IMR-90 (cell line): ENCODE data around the gene VPS13C. TPM values are rescaled to one million over a fixed set of nuclear protein-coding genes. Genes with fewer than 3 reads are reported as not detected.

Experiments
- ATAC-seq: fragments of 200-7000 bp; cut with Tn5 transposase; 2 replicates; pipeline ENCODE4 v1.9.1; 2020; ENCODE audit warnings: low read depth, mild to moderate bottlenecking, moderate library complexity
- BruUV-seq: library from RNA; stranded (reverse); fragments of 400-500 nt; replicated peaks from 2 replicates; lab custom pipeline; 2021; lab: Mats Ljungman, UMichigan
- CTCF ChIA-PET: fragments of 300-600 bp; formaldehyde crosslinking; extraction: SDS; loops from one replicate; lab custom pipeline; 2021; ENCODE audit warnings: antibody characterized with exemption; lab: Yijun Ruan, JAX
- POLR2A ChIA-PET: fragments of 300-600 bp; sonication (Branson Sonifier 250); formaldehyde crosslinking; loops from one replicate; lab custom pipeline; 2022; ENCODE audit warnings: antibody characterized with exemption; ENCODE audit not compliant: unreplicated experiment; lab: Charles Lee
- DNase-seq: peaks from one replicate; pipeline ENCODE4 v3.0.0; 2013
- H2AFZ ChIP-seq: replicated peaks from 2 replicates; pipeline ENCODE3; 2013; ENCODE audit warnings: low read length, mild to moderate bottlenecking; ENCODE audit not compliant: poor library complexity
- H2AK5ac ChIP-seq: 2 replicates; pipeline ENCODE4 v1.6.1; 2013; ENCODE audit warnings: low read depth, low read length, inconsistent platforms
- H2AK9ac ChIP-seq: replicated peaks from 2 replicates; pipeline ENCODE3; 2013; ENCODE audit warnings: mild to moderate bottlenecking, low read depth, low read length, moderate library complexity; ENCODE audit not compliant: poor library complexity
- H2BK120ac ChIP-seq: 2 replicates; pipeline ENCODE4 v1.6.1; 2013; ENCODE audit warnings: low read depth, low read length, inconsistent platforms
- H2BK15ac ChIP-seq: 3 replicates; pipeline ENCODE4 v1.6.1; 2013; ENCODE audit warnings: low read depth, low read length, inconsistent platforms
- H2BK20ac ChIP-seq: 2 replicates; pipeline ENCODE4 v1.6.1; 2013; ENCODE audit warnings: low read depth, mild to moderate bottlenecking, inconsistent platforms, low read length, moderate library complexity
- H2BK5ac ChIP-seq: 2 replicates; pipeline ENCODE4 v1.6.1; 2013; ENCODE audit warnings: mild to moderate bottlenecking, low read depth, low read length, inconsistent platforms; ENCODE audit not compliant: poor library complexity, severe bottlenecking
- H3K14ac ChIP-seq: replicated peaks from 2 replicates; pipeline ENCODE4 v1.6.1; 2013; ENCODE audit warnings: low read depth, low read length, inconsistent platforms
- H3K18ac ChIP-seq: 2 replicates; pipeline ENCODE4 v1.6.1; 2013; ENCODE audit warnings: low read depth, low read length, control low read depth
- H3K23ac ChIP-seq: 2 replicates; pipeline ENCODE4 v1.6.1; 2013; ENCODE audit warnings: low read depth, low read length, inconsistent platforms
- H3K27ac ChIP-seq: 2 replicates; pipeline ENCODE4 v1.5.1; 2013; ENCODE audit warnings: mild to moderate bottlenecking, control low read depth, low read length; ENCODE audit not compliant: insufficient read depth
- H3K27me3 ChIP-seq: 2 replicates; pipeline ENCODE4 v1.6.1; 2013; ENCODE audit warnings: low read length; ENCODE audit not compliant: control insufficient read depth, insufficient read depth
- H3K36me3 ChIP-seq: 2 replicates; pipeline ENCODE4 v1.6.1; 2013; ENCODE audit warnings: low read length, mixed read lengths; ENCODE audit not compliant: control insufficient read depth, insufficient read depth
- H3K4ac ChIP-seq: 2 replicates; pipeline ENCODE4 v1.6.1; 2013; ENCODE audit warnings: low read depth, low read length, inconsistent platforms
- H3K4me1 ChIP-seq: 2 replicates; pipeline ENCODE4 v1.6.1; 2013; ENCODE audit warnings: low read length, mixed read lengths; ENCODE audit not compliant: control insufficient read depth, insufficient read depth
- H3K4me2 ChIP-seq: 2 replicates; pipeline ENCODE4 v1.6.1; 2013; ENCODE audit warnings: low read depth, mild to moderate bottlenecking, control low read depth, low read length, moderate library complexity
- H3K4me3 ChIP-seq: 2 replicates; pipeline ENCODE4 v1.5.1; 2013; ENCODE audit warnings: low read depth, mild to moderate bottlenecking, control low read depth, low read length, moderate library complexity; ENCODE audit not compliant: insufficient read depth
- H3K56ac ChIP-seq: 2 replicates; pipeline ENCODE4 v1.6.1; 2013; ENCODE audit warnings: low read length, inconsistent platforms; ENCODE audit not compliant: insufficient read depth; ENCODE audit errors: extremely low read depth
- H3K79me1 ChIP-seq, 2 experiments: 2 replicates each; pipeline ENCODE4 v1.6.1; 2013; ENCODE audit warnings: low read length in 2 of 2, inconsistent platforms in 1 of 2, low read depth in 1 of 2
- H3K9ac ChIP-seq: 2 replicates; pipeline ENCODE4 v1.6.1; 2013; ENCODE audit warnings: low read depth, low read length, control low read depth
- H3K9me1 ChIP-seq: 2 replicates; pipeline ENCODE4 v1.6.1; 2013; ENCODE audit warnings: low read length, inconsistent platforms; ENCODE audit not compliant: insufficient read depth
- H3K9me3 ChIP-seq: 2 replicates; pipeline ENCODE4 v1.6.1; 2013; ENCODE audit warnings: low read length; ENCODE audit not compliant: control insufficient read depth, insufficient read depth
- H4K20me1 ChIP-seq: 2 replicates; pipeline ENCODE4 v1.6.1; 2013; ENCODE audit warnings: low read length, inconsistent platforms; ENCODE audit not compliant: insufficient read depth
- H4K5ac ChIP-seq: 2 replicates; pipeline ENCODE4 v1.6.1; 2013; ENCODE audit warnings: mild to moderate bottlenecking, low read depth, low read length, control low read depth
- H4K8ac ChIP-seq, 2 experiments: 2 replicates each; pipeline ENCODE4 v1.6.1; 2013; ENCODE audit warnings: low read depth in 2 of 2, low read length in 2 of 2, control low read depth in 1 of 2, inconsistent platforms in 1 of 2
- H4K91ac ChIP-seq: 2 replicates; pipeline ENCODE4 v1.6.1; 2013; ENCODE audit warnings: low read depth, low read length, inconsistent platforms; ENCODE audit not compliant: insufficient read depth
- CEBPB ChIP-seq: IDR thresholded peaks from 2 replicates; pipeline ENCODE4 v1.6.1; 2012; ENCODE audit warnings: low read depth, low read length, improper control_type of control experiment
- CTCF ChIP-seq: conservative IDR thresholded peaks from 2 replicates; pipeline ENCODE4 v1.5.1; 2012; ENCODE audit warnings: mild to moderate bottlenecking, low read depth, low read length, improper control_type of control experiment
- FOS ChIP-seq: fragments of 150-350 bp; IDR thresholded peaks from 2 replicates; pipeline ENCODE4 v1.6.1; 2016; ENCODE audit warnings: low read depth, low read length
- MAZ ChIP-seq: IDR thresholded peaks from 2 replicates; pipeline ENCODE4 v1.6.1; 2012; ENCODE audit warnings: low read depth, mild to moderate bottlenecking, low read length, improper control_type of control experiment, moderate library complexity, borderline replicate concordance
- NFE2L2 ChIP-seq: fragments of 150-350 bp; IDR thresholded peaks from 2 replicates; pipeline ENCODE4 v1.6.1; 2016; ENCODE audit warnings: low read depth, mild to moderate bottlenecking, low read length
- POLR2A ChIP-seq: IDR thresholded peaks from 2 replicates; pipeline ENCODE4 v1.6.1; 2012; ENCODE audit warnings: mild to moderate bottlenecking, low read depth, low read length
- WGBS, 2 experiments: methylation state at CpG; one replicate each; pipeline versions ENCODE4 v1.1.5 to v1.1.7; 2013; ENCODE audit warnings: missing lambda C conversion rate in 2 of 2; ENCODE audit not compliant: insufficient read length in 1 of 2; ENCODE audit errors: extremely low coverage in 2 of 2; 5-methylcytosine and 5-hydroxymethylcytosine counted together
- dilution Hi-C: fragments of 300-500 bp; cut with HindIII; formaldehyde crosslinking; loops from one replicate; pipeline ENCODE4 v1.14.3; 2018; ENCODE audit warnings: low sequenced_read_pairs; ENCODE audit not compliant: unreplicated experiment
- in situ Hi-C: fragments of 300-500 bp; cut with MboI; formaldehyde crosslinking; loops from 3 replicates; pipeline ENCODE4 v1.14.3; 2019; ENCODE audit warnings: low sequenced_read_pairs, inconsistent platforms, mixed read lengths
- intact Hi-C: fragments of 100-400 bp; cut with micrococcal nuclease; formaldehyde crosslinking; loops from 2 replicates; pipeline ENCODE4 v1.10.0; 2022
- polyA plus RNA-seq, 3 experiments: library from polyadenylated mRNA; depleted of rRNA; stranded (reverse); fragments of >200 nt; gene quantifications; 2 replicates each; pipeline ENCODE4 v1.2.3, GENCODE V29; 2012; ENCODE audit warnings: low replicate concordance in 1 of 3
- total RNA-seq: library from RNA; depleted of rRNA; stranded (reverse); fragments of >200 nt; gene quantifications from 2 replicates; pipeline ENCODE4 v1.2.3, GENCODE V29; 2012
- TF ChIP-seq, protein P1 (sequence below): fragments of 150-350 bp; IDR thresholded peaks from 2 replicates; pipeline ENCODE4 v1.6.1; 2016; ENCODE audit warnings: low read depth, mild to moderate bottlenecking, low read length, moderate library complexity, borderline replicate concordance

VPS13C gene
- total and polyA plus RNA-seq, 2 of the 4 experiments (the other 2 are of a cell fraction), result 8.1 to 32.8 TPM

- dilution Hi-C loops, result no loop called here
- ATAC-seq, result no peak
- in situ Hi-C loops, result no loop called here
Observed at GRCh38 chr15:61869656-61870055, 190.6 kb downstream of the VPS13C start.

More at GRCh38 chr15:61869656-61870055, 190.6 kb downstream of the VPS13C start:
- H3K36me3 ChIP-seq, result peaks cover 6% of the 10 kb centered on the region; the same call in 1 of the 2 replicates
- H4K5ac ChIP-seq, result no peak overlapping the region
- H3K9me3 ChIP-seq, result no peaks in the 10 kb centered on the region
- no peak overlapping the region for H3K56ac ChIP-seq
- no TSS peak for BruUV-seq
- no peak for TF ChIP-seq CTCF
- TF ChIP-seq FOS, result no peak
- no peak for TF ChIP-seq NFE2L2
- TF ChIP-seq, protein P1, sequence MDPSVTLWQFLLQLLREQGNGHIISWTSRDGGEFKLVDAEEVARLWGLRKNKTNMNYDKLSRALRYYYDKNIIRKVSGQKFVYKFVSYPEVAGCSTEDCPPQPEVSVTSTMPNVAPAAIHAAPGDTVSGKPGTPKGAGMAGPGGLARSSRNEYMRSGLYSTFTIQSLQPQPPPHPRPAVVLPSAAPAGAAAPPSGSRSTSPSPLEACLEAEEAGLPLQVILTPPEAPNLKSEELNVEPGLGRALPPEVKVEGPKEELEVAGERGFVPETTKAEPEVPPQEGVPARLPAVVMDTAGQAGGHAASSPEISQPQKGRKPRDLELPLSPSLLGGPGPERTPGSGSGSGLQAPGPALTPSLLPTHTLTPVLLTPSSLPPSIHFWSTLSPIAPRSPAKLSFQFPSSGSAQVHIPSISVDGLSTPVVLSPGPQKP, result no peak
- no peak for TF ChIP-seq CEBPB
- TF ChIP-seq POLR2A, result no peak
- TF ChIP-seq MAZ, result no peak
- CTCF ChIA-PET, result no interaction called here
- no peak overlapping the region for H2BK120ac ChIP-seq
- H3K4me2 ChIP-seq, result no peak overlapping the region
- H3K4me1 ChIP-seq, result no peaks in the 10 kb centered on the region
- intact Hi-C loops, result no loop called here
- H3K4ac ChIP-seq, result no peak overlapping the region
- no peak for DNase-seq
- no peak overlapping the region for H3K14ac ChIP-seq
- H3K27ac ChIP-seq, result no peak overlapping the region
- no peak overlapping the region for H2AK5ac ChIP-seq
- H3K9me1 ChIP-seq, result no peaks in the 10 kb centered on the region
- no peak overlapping the region for H3K4me3 ChIP-seq
- H3K9ac ChIP-seq, result no peak overlapping the region
- no peak overlapping the region for H2BK20ac ChIP-seq
- H3K79me1 ChIP-seq, result no peaks in the 10 kb centered on the region
- H3K27me3 ChIP-seq, result no peaks in the 10 kb centered on the region
- no peak overlapping the region for H4K8ac ChIP-seq
- H2BK15ac ChIP-seq, result no peak overlapping the region
- H2BK5ac ChIP-seq, result no peak overlapping the region
- H3K18ac ChIP-seq, result no peak overlapping the region
- no peak overlapping the region for H3K23ac ChIP-seq
- WGBS, 2 experiments, result no CpG with 5 or more reads among the region's 3 CpGs
- no peak overlapping the region for H2AK9ac ChIP-seq
- no peak overlapping the region for H2AFZ ChIP-seq
- POLR2A ChIA-PET, result no interaction called here
- H4K20me1 ChIP-seq, result no peaks in the 10 kb centered on the region
- no peak overlapping the region for H4K91ac ChIP-seq
